Measurements from ENCODE around the gene ACSS1.
"Not testable (repeated sequence)": the region's sequence is repeated elsewhere in the genome, so short reads cannot be mapped to it uniquely, and the experiment has no call there.

The ACSS1 gene

GRCh38 chr20:25008388-25009217, 49.3 kb downstream of the ACSS1 start:
- DNase-seq = no peak

- no peak for DNase-seq
Observed at GRCh38 chr20:25007491-25008305, 50.2 kb downstream of the ACSS1 start.

- no peak for DNase-seq
Observed at GRCh38 chr20:25006431-25007167, 51.3 kb downstream of the ACSS1 start.

GRCh38 chr20:25005661-25006060, 52.3 kb downstream of the ACSS1 start:
- DNase-seq = no peak

- DNase-seq = no peak
Observed at GRCh38 chr20:25005220-25005619, 52.7 kb downstream of the ACSS1 start.

GRCh38 chr20:25003002-25003401, 54.9 kb downstream of the ACSS1 start:
- no peak for DNase-seq

- not testable (repeated sequence) for DNase-seq
Observed at GRCh38 chr20:25001323-25001722, 56.6 kb downstream of the ACSS1 start.

GRCh38 chr20:25000268-25000801, 57.6 kb downstream of the ACSS1 start:
- no peak for DNase-seq

- DNase-seq = no peak
Observed at GRCh38 chr20:24999568-24999967, 58.4 kb downstream of the ACSS1 start.

- no peak for DNase-seq
Observed at GRCh38 chr20:24998631-24999445, 59.1 kb downstream of the ACSS1 start.

GRCh38 chr20:24998121-24998520, 59.8 kb downstream of the ACSS1 start:
- no peak for DNase-seq

- no peak for DNase-seq
Observed at GRCh38 chr20:24996449-24997377, 61.2 kb downstream of the ACSS1 start.

- DNase-seq = no peak
Observed at GRCh38 chr20:24995741-24996448, 62.0 kb downstream of the ACSS1 start.

GRCh38 chr20:24994470-24995368, 63.2 kb downstream of the ACSS1 start:
- peak; percentile 82 for DNase-seq

GRCh38 chr20:24994186-24994465, 63.8 kb downstream of the ACSS1 start:
- no peak for DNase-seq

- DNase-seq = no peak
Observed at GRCh38 chr20:24993337-24994185, 64.4 kb downstream of the ACSS1 start.

- peak; percentile 98 for DNase-seq
Observed at GRCh38 chr20:24992487-24993205, 65.3 kb downstream of the ACSS1 start, which contains the start of gene APMAP. Gene APMAP (minus strand): TSS chr20:24992751. CDS start chr20:24992688, 63 bp downstream.

All from activated naive CD4-positive, alpha-beta T cell treated with anti-CD3 and anti-CD28 coated beads, Interleukin-2, amount 50 U/mL, for 16 hours (primary cell).